HCT116 (cell line): ENCODE results near the gene CES3. TPM values are rescaled to one million over a fixed set of nuclear protein-coding genes. Genes with fewer than 3 reads are reported as not detected.

Experiments
- ATAC-seq: fragments of 200-7000 bp; cut with Tn5 transposase; 2 replicates; pipeline ENCODE4 v1.9.1; 2020; ENCODE audit warnings: mild to moderate bottlenecking, moderate library complexity
- BruUV-seq: library from RNA; stranded (reverse); fragments of 400-500 nt; replicated peaks from 2 replicates; lab custom pipeline; 2021; lab: Mats Ljungman, UMichigan
- CTCF ChIA-PET: fragments of 300-600 bp; sonication (Branson Sonifier 250); formaldehyde crosslinking; loops from one replicate; lab custom pipeline; 2021; ENCODE audit warnings: antibody characterized with exemption; lab: Charles Lee
- POLR2A ChIA-PET: fragments of 300-600, 350-600 bp; sonication (Branson Sonifier 250); formaldehyde crosslinking; loops from one replicate; lab custom pipeline; 2021; ENCODE audit warnings: antibody characterized with exemption; lab: Charles Lee
- RAD21 ChIA-PET, 2 experiments: fragments of 300-600 bp; sonication (Branson Sonifier 250); formaldehyde crosslinking; loops; one replicate each; lab custom pipeline; 2023; ENCODE audit warnings: low total read pairs in 2 of 2; ENCODE audit not compliant: uncharacterized antibody in 2 of 2, unreplicated experiment in 2 of 2, low non-redundant PET in 1 of 2; lab: Charles Lee
- DNase-seq: peaks from one replicate; pipeline ENCODE4 v3.0.0-alpha.2; 2010; ENCODE audit warnings: low read depth, low spot score
- H2AFZ ChIP-seq: fragments of 200-600 bp; shearing (Covaris generic), sonication (generic); 2 replicates; pipeline ENCODE4 v1.6.1; 2017; ENCODE audit warnings: low read depth, mixed run types, mixed read lengths, antibody characterized with exemption, low read length; ENCODE audit not compliant: poor library complexity, severe bottlenecking
- H3K27ac ChIP-seq: 2 replicates; pipeline ENCODE4 v1.5.1; 2012; ENCODE audit warnings: low read depth, low read length
- H3K27me3 ChIP-seq: fragments of 200-600 bp; sonication (generic); 2 replicates; pipeline ENCODE4 v1.6.1; 2016; ENCODE audit warnings: mixed run types, low read length, mixed read lengths; ENCODE audit not compliant: insufficient read depth
- H3K36me3 ChIP-seq, 2 experiments: fragments of 200-500 bp in 1 of 2; fragments of 200-600 bp in 1 of 2; sonication (Bioruptor generic) in 1 of 2; sonication (generic) in 1 of 2; 2 replicates each; pipeline versions ENCODE4 v1.5.1 to v1.6.1; 2014 to 2016; ENCODE audit warnings: low read length in 2 of 2, inconsistent platforms in 1 of 2, mixed read lengths in 1 of 2, mixed run types in 1 of 2; ENCODE audit not compliant: insufficient read depth in 2 of 2, control insufficient read depth in 1 of 2
- H3K4me1 ChIP-seq, 2 experiments: fragments of 200-600 bp in 1 of 2; sonication (generic) in 1 of 2; 2 replicates each; pipeline versions ENCODE4 v1.5.1 to v1.6.1; 2012 to 2017; ENCODE audit warnings: low read length in 2 of 2, inconsistent platforms in 1 of 2, mild to moderate bottlenecking in 1 of 2, mixed read lengths in 1 of 2, mixed run types in 1 of 2, moderate library complexity in 1 of 2; ENCODE audit not compliant: insufficient read depth in 2 of 2, control insufficient read depth in 1 of 2
- H3K4me2 ChIP-seq: fragments of 200-600 bp; sonication (generic); 2 replicates; pipeline ENCODE4 v1.6.1; 2017; ENCODE audit warnings: mixed run types, low read length, mixed read lengths
- H3K4me3 ChIP-seq, 2 experiments: fragments of 200-600 bp in 1 of 2; sonication (generic) in 1 of 2; replicated peaks in 1 of 2; 2 replicates each; pipeline ENCODE4 v1.5.1; 2011 to 2016; ENCODE audit warnings: low read length in 2 of 2, control low read depth in 1 of 2, low read depth in 1 of 2, mild to moderate bottlenecking in 1 of 2, mixed read lengths in 1 of 2, mixed run types in 1 of 2
- H3K79me2 ChIP-seq: fragments of 200-600 bp; sonication (generic); 2 replicates; pipeline ENCODE4 v1.6.1; 2017; ENCODE audit warnings: mild to moderate bottlenecking, mixed run types, low read length, moderate library complexity, mixed read lengths; ENCODE audit not compliant: insufficient read depth
- H3K9ac ChIP-seq: fragments of 200-600 bp; sonication (generic); 2 replicates; pipeline ENCODE4 v1.6.1; 2016; ENCODE audit warnings: low read length, mixed read lengths
- H3K9me2 ChIP-seq: fragments of 200-600 bp; sonication (generic), shearing (Covaris generic); 2 replicates; pipeline ENCODE4 v1.6.1; 2017; ENCODE audit warnings: mixed run types, mild to moderate bottlenecking, moderate library complexity; ENCODE audit not compliant: insufficient read depth
- H3K9me3 ChIP-seq, 2 experiments: fragments of 200-500 bp in 1 of 2; fragments of 200-600 bp in 1 of 2; sonication (Bioruptor generic) in 1 of 2; sonication (generic) in 1 of 2; 2 replicates each; pipeline ENCODE4 v1.6.1; 2014 to 2017; ENCODE audit warnings: low read length in 2 of 2, mixed read lengths in 2 of 2, inconsistent platforms in 1 of 2, low read depth in 1 of 2, mild to moderate bottlenecking in 1 of 2, mixed run types in 1 of 2, moderate library complexity in 1 of 2; ENCODE audit not compliant: control insufficient read depth in 1 of 2, insufficient read depth in 1 of 2
- H4K20me1 ChIP-seq: fragments of 200-600 bp; sonication (generic), shearing (Covaris generic); 2 replicates; pipeline ENCODE4 v1.6.1; 2017; ENCODE audit warnings: mixed run types, mild to moderate bottlenecking, moderate library complexity; ENCODE audit not compliant: insufficient read depth
- CBX3 ChIP-seq: IDR thresholded peaks from 2 replicates; pipeline ENCODE4 v1.6.1; 2012; ENCODE audit warnings: low read depth
- CEBPB ChIP-seq: IDR thresholded peaks from 2 replicates; pipeline ENCODE4 v1.6.1; 2012; ENCODE audit warnings: low read depth
- EGR1 ChIP-seq: IDR thresholded peaks from 2 replicates; pipeline ENCODE4 v1.6.1; 2012; ENCODE audit warnings: low read depth
- EZH2 ChIP-seq: fragments of 200-600 bp; sonication (generic); IDR thresholded peaks from 2 replicates; pipeline ENCODE4 v1.6.1; 2017; ENCODE audit warnings: antibody characterized with exemption, mixed run types
- POLR2A ChIP-seq: IDR thresholded peaks from 2 replicates; pipeline ENCODE4 v1.7.0; 2011; ENCODE audit warnings: borderline replicate concordance; ENCODE audit not compliant: insufficient read depth, insufficient read length; ENCODE audit errors: extremely low read depth
- POLR2AphosphoS5 ChIP-seq: IDR thresholded peaks from 2 replicates; pipeline ENCODE4 v1.6.1; 2011; ENCODE audit warnings: mild to moderate bottlenecking, low read depth, low read length, moderate library complexity
- RAD21 ChIP-seq: IDR thresholded peaks from 2 replicates; pipeline ENCODE4 v1.6.1; 2012; ENCODE audit warnings: low read depth, mild to moderate bottlenecking
- SP1 ChIP-seq: IDR thresholded peaks from 2 replicates; pipeline ENCODE4 v1.6.1; 2012; ENCODE audit warnings: low read depth
- TCF7L2 ChIP-seq: IDR thresholded peaks from 2 replicates; pipeline ENCODE4 v1.7.0; 2011; ENCODE audit warnings: borderline replicate concordance, inconsistent platforms; ENCODE audit not compliant: insufficient read depth, insufficient read length; ENCODE audit errors: extremely low read depth
- YY1 ChIP-seq: IDR thresholded peaks from 2 replicates; pipeline ENCODE4 v1.6.1; 2011; ENCODE audit warnings: low read length, low read depth, moderate library complexity, mild to moderate bottlenecking; ENCODE audit not compliant: insufficient replicate concordance; ENCODE audit errors: extremely low read depth
- intact Hi-C: fragments of 100-400 bp; cut with micrococcal nuclease; formaldehyde crosslinking; loops from 2 replicates; pipeline ENCODE4 v1.10.0; 2022
- total RNA-seq: library from RNA; stranded (reverse); gene quantifications from one replicate; pipeline ENCODE4 v1.2.1, GENCODE V29; 2021; ENCODE audit not compliant: unreplicated experiment
- TF ChIP-seq, protein P1 (sequence below): IDR thresholded peaks from 2 replicates; pipeline ENCODE4 v1.6.1; 2012
- TF ChIP-seq, protein P2 (sequence below): IDR thresholded peaks from 2 replicates; pipeline ENCODE4 v1.6.1; 2011; ENCODE audit warnings: mild to moderate bottlenecking, low read length, moderate library complexity; ENCODE audit not compliant: insufficient replicate concordance; ENCODE audit errors: extremely low read depth
- TF ChIP-seq, protein P3 (sequence below), 3 experiments: fragments of 200-600 bp in 1 of 3; sonication (generic) in 1 of 3; IDR thresholded peaks in 2 of 3; conservative IDR thresholded peaks in 1 of 3; 2 replicates each; pipeline ENCODE4 v1.5.1; 2012 to 2017; ENCODE audit warnings: low read depth in 2 of 3, low read length in 2 of 3, antibody characterized with exemption in 1 of 3, borderline replicate concordance in 1 of 3, control low read depth in 1 of 3, mild to moderate bottlenecking in 1 of 3, mixed read lengths in 1 of 3, mixed run types in 1 of 3, moderate library complexity in 1 of 3; ENCODE audit not compliant: insufficient read depth in 1 of 3
- TF ChIP-seq, protein P4 (sequence below): IDR thresholded peaks from 2 replicates; pipeline ENCODE4 v1.6.1; 2012

Gene CES3
- total RNA-seq, 1 experiment from 2014 or later, result 10.8 TPM

DNA sequence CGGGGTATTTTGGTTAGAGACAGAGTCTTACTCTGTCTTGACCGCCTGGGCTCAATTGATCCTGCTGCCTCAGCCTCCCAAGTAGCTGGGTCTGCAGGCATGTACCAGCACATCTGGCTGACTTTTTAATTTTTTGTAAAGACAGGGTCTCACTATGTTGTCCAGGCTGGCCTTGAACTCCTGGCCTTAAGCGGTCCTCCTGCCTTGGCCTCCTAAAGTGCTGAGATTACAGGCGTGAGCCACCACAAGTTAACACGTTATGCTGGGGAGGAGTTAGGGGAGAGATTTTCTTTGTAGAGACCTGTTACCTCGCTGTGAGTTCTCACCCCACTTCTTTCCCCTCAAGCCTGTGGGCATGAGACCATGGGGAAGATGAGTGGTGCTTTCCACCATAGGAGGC is 25.5 kb downstream of the CES3 start:
- H3K36me3 ChIP-seq, result no peaks in the 10 kb centered on the region
- DNase-seq (no peak), ATAC-seq (no peak)
- POLR2A ChIA-PET, result no interaction called here
- H3K27me3 ChIP-seq, result no peaks in the 10 kb centered on the region
- H3K9me3 ChIP-seq, result no peaks in the 10 kb centered on the region
- RAD21 ChIA-PET, result no interaction called here
- H3K27ac ChIP-seq, result no peak overlapping the region
- TF ChIP-seq, protein P1, sequence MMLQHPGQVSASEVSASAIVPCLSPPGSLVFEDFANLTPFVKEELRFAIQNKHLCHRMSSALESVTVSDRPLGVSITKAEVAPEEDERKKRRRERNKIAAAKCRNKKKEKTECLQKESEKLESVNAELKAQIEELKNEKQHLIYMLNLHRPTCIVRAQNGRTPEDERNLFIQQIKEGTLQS, result no peak
- TF ChIP-seq EZH2 (no peak), EGR1 (no peak), POLR2AphosphoS5 (no peak), POLR2A (no peak), YY1 (no peak), CEBPB (no peak), RAD21 (no peak), CBX3 (no peak), SP1 (no peak), TCF7L2 (no peak)
- TF ChIP-seq, protein P2, sequence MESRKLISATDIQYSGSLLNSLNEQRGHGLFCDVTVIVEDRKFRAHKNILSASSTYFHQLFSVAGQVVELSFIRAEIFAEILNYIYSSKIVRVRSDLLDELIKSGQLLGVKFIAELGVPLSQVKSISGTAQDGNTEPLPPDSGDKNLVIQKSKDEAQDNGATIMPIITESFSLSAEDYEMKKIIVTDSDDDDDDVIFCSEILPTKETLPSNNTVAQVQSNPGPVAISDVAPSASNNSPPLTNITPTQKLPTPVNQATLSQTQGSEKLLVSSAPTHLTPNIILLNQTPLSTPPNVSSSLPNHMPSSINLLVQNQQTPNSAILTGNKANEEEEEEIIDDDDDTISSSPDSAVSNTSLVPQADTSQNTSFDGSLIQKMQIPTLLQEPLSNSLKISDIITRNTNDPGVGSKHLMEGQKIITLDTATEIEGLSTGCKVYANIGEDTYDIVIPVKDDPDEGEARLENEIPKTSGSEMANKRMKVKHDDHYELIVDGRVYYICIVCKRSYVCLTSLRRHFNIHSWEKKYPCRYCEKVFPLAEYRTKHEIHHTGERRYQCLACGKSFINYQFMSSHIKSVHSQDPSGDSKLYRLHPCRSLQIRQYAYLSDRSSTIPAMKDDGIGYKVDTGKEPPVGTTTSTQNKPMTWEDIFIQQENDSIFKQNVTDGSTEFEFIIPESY, result no peak
- TF ChIP-seq, protein P3, sequence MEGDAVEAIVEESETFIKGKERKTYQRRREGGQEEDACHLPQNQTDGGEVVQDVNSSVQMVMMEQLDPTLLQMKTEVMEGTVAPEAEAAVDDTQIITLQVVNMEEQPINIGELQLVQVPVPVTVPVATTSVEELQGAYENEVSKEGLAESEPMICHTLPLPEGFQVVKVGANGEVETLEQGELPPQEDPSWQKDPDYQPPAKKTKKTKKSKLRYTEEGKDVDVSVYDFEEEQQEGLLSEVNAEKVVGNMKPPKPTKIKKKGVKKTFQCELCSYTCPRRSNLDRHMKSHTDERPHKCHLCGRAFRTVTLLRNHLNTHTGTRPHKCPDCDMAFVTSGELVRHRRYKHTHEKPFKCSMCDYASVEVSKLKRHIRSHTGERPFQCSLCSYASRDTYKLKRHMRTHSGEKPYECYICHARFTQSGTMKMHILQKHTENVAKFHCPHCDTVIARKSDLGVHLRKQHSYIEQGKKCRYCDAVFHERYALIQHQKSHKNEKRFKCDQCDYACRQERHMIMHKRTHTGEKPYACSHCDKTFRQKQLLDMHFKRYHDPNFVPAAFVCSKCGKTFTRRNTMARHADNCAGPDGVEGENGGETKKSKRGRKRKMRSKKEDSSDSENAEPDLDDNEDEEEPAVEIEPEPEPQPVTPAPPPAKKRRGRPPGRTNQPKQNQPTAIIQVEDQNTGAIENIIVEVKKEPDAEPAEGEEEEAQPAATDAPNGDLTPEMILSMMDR (IDR thresholded peaks at IDR 0.05 in 2 of 3, conservative IDR thresholded peaks at IDR 0.05 in 1 of 3; ENCODE audit: borderline replicate concordance in 1 of 3, insufficient read depth in 1 of 3, low read depth in 2 of 3, low read length in 2 of 3), result no peak
- TF ChIP-seq, protein P4, sequence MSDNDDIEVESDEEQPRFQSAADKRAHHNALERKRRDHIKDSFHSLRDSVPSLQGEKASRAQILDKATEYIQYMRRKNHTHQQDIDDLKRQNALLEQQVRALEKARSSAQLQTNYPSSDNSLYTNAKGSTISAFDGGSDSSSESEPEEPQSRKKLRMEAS, result no peak
- no peak overlapping the region for H3K9ac ChIP-seq
- no peaks in the 10 kb centered on the region for H3K9me2 ChIP-seq
- no peaks in the 10 kb centered on the region for H3K79me2 ChIP-seq
- CTCF ChIA-PET, result interaction anchor here (1.3 kb wide), 1 partner anchor 31 kb away, joined by 3 read pairs; no protein-coding TSS in a partner anchor
- H3K4me3 ChIP-seq, result no peak overlapping the region
- H2AFZ ChIP-seq, result no peak overlapping the region
- H3K4me1 ChIP-seq, result peaks cover 0 to 3% of the 10 kb centered on the region in 2 experiments; a peak in 1 of 4 replicates
- no peaks in the 10 kb centered on the region for H4K20me1 ChIP-seq
- H3K4me2 ChIP-seq, result no peak overlapping the region
- no TSS peak for BruUV-seq
- intact Hi-C loops, result no loop called here
